HG03354 (cell line): Measurements from ENCODE around the gene FAM168A.
A peak's percentile ranks its signal among the peaks of the same experiment; 100 is the strongest.

Source experiments
- ATAC-seq: cut with Tn5 transposase; IDR thresholded peaks from one replicate; pipeline ENCODE4 v1.9.1; 2021; ENCODE audit warnings: mild to moderate bottlenecking; ENCODE audit not compliant: unreplicated experiment, poor library complexity, severe bottlenecking

FAM168A gene

DNA sequence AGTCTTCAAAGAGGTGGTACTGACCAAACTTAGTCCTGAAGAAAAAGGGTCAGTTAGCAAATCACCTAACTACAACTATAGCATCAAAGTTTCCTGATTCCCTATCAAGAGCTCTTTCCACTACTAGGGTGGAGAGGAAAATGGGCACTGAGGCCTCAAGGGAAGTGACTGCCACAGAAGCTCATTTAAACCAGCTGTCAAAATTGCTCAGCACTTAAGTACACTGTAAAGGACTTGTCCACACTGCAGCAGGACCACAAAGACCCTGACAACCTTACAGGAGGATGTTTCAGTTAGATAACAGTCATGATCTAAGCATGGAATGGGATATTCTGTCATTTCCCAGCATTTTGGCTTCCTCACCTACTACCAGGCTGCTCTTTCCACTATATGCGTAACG lies 33.0 kb downstream of the FAM168A start:
- ATAC-seq, result no peak

GRCh38 chr11:73563539-73564200 lies 34.2 kb downstream of the FAM168A start:
- no peak for ATAC-seq

GRCh38 chr11:73559743-73560142 lies 38.2 kb downstream of the FAM168A start:
- no peak for ATAC-seq

GRCh38 chr11:73556966-73557365 lies 40.9 kb downstream of the FAM168A start:
- no peak for ATAC-seq

- ATAC-seq, result no peak
Measured at GRCh38 chr11:73555615-73556014, 42.3 kb downstream of the FAM168A start.

GRCh38 chr11:73554671-73555320 lies 43.1 kb downstream of the FAM168A start:
- ATAC-seq, result no peak

DNA sequence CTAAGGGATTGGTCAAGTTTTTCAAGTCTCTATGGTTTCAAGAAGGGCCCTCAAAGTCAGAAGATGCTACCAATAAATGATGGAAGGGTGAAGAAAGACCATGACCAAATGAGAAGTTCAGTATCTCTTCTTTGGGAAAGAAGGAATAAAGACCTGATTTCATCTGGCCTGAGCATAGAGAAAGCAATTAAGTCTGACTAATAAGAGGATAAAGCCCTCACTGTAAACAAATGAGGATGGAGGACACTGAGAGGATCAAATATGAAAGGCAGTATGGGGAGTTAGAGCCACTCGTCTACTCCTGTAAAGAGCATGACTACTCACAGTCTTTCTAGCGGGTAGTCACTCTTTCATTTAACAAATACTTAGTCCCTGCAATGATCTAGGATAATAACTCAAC lies 44.6 kb downstream of the FAM168A start:
- no peak for ATAC-seq

DNA sequence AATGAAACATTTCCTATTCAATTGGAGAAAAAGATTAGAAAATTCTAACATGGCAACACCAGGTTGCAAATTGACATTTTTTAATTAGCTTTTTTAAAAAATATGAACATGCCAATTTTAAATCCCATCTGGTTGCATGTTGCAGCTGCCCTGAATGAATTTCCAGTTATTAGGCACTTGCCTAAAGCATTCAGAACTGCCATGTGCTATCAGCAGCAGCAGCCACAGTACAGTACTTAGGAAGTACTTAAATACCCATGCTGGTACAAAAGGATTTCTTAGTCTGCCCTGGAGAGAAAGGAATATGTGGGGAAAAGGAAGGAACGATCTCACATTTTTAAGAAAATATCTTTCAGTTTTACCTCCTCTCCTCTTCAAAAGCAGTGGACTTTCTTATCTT lies 46.2 kb downstream of the FAM168A start:
- no peak for ATAC-seq

DNA sequence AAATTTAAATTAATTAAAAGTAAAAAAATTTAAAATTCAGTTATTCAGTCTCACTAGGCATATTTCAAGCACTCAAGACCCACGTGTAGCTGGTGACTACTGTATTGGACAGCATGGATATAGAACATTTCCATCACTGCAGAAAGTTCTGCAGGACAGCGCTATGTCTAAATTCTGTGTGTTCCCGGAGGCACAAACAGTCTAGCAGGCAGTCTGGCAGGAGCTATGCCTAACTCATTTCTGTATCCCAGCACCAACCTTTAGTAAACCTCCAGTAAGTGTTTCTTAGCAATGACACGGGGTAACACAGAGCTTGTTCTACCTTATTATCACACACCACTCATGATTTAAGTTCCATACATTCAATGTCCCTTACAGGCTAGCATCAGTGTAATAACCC lies 48.5 kb downstream of the FAM168A start:
- ATAC-seq, result no peak

DNA sequence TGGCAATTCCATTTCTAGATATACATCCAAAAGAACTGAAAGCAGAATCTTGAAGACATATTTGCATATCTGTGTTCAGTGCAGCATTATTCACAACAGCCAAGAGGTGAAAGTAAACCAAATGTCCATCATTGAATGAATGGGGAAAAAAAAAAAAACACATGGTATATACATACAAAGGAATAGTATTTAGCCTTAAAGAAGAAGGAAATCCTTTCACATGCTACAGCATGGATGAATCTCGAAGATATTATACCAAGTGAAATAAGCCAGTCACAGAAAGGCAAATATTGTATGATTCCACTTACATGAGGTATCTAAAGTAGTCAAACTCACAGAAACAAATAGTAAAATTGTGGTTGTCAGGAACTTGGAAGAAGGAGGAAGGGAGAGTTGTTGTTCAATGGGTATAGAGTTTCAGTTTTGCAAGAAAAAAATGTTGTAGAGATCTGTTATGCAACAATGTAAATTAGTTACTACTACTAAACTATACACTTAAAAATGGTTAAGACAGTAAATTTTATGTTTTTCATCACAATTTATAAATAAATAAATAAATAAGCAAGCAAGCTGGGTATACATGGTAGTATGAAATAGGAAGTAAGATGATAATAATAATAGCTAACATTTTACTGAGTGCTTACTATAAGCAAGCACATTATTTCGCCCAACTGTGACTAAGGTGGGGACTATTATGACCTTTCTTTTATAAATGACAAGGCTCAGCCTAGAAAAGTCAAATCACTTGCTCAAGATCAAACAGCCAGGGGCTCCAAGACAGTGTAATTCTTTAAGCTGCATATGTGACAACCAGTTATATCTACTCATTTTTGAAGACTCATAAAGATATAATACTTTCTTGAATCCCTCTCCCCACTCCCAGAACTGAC lies 50.0 kb downstream of the FAM168A start:
- no peak for ATAC-seq

DNA sequence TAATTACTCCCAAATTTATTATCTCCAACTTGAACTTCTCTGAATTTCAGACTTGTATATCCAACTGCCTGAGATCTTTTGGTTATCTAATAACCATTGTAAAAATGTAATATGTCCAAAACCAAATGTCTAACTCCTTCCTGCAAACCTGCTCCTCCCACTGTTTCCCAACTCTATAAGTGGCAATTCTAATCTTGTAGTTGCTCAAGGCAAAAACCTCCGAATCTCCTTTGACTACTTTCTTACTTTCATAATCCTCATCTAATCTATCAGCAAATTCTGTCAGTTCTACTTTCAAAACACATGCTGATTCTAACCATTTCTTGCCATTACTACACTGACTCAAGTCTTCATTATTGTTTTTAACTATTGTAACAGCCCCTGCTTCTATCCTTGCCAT lies 55.7 kb downstream of the FAM168A start:
- no peak for ATAC-seq

DNA sequence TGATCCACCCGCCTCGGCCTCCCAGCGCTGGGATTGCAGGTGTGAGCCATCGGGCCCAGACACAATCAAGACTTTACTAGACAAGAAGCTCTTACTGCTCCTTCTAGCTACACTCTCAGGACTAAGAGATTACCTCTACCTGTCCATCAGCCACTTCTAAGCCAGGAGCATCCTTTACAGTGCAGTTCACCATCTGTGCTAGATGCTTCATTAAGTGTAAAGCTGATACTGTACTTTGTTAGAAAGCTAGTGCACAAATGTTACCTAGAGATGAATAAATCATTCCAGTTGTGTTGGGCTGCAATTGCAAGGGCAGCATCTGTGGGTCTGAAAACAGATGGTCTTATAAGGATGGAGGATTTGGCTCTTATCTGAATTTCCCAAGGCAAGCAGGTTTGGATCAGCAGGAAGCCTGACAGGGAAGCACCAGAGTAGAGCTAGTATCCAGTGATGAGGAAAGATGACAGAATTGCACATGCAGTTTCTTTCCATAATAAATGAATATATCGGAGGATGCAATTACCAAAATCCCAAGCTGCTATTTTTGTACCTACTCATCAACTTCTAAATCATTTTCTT lies 58.3 kb downstream of the FAM168A start:
- no peak for ATAC-seq

- ATAC-seq, result peak; percentile 85
Measured at GRCh38 chr11:73538381-73538872, 59.5 kb downstream of the FAM168A start.

- ATAC-seq, result no peak
Measured at GRCh38 chr11:73537969-73538368, 59.9 kb downstream of the FAM168A start.

GRCh38 chr11:73536961-73537360 lies 61.0 kb downstream of the FAM168A start:
- no peak for ATAC-seq

DNA sequence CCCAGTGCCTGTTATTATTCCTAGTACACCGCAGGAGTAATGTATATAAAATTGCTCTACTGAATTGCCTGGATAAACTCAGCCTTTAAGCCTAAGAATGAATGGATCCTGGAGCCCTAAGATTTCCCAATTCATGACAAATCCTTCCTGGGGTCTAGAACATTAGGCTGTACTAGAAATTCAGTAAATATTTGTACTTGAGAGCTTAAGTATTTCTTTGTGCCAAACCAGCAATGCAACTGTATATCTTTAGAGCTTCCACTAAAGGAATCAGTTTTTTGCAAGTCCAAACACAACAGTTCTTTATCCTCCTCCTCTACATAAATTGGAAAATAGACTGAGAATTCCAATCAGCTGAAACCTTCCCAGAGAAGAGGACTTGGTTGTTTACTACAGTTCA lies 65.6 kb downstream of the FAM168A start:
- ATAC-seq, result no peak

- no peak for ATAC-seq
Measured at GRCh38 chr11:73531386-73531785, 66.5 kb downstream of the FAM168A start.

GRCh38 chr11:73530109-73530508 lies 67.8 kb downstream of the FAM168A start:
- no peak for ATAC-seq

DNA sequence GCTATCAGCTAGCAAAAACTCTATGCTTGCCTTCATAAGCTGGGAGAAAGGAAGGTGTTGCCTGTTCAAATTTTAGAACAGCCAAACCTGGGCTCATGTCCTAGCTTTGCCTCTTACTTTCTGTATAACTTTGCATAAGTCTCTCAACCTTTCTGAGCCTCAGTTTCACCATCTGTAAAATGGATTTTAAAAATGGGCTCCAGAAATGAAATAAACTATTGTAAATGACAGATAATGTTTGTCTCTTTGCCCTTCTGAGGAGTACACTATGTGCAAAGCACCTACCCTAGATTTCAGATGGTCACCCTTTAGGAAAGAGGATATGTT lies 68.7 kb downstream of the FAM168A start:
- ATAC-seq, result no peak

- no peak for ATAC-seq
Measured at GRCh38 chr11:73528483-73529203, 69.3 kb downstream of the FAM168A start.
